HepG2 (cell line): ENCODE results near the gene APOC1. TPM values are rescaled to one million over a fixed set of nuclear protein-coding genes. Genes with fewer than 3 reads are reported as not detected.
A peak's percentile ranks its signal among the peaks of the same experiment; 100 is the strongest.

Experiments
- ATF4 ChIP-seq, 2 experiments: fragments of 450-650 bp in 1 of 2; sonication (generic) in 1 of 2; formaldehyde crosslinking; IDR thresholded peaks; 2 replicates each; pipeline versions ENCODE4 v1.5.0 to v1.8.0; 2020 to 2022; ENCODE audit warnings: mild to moderate bottlenecking in 1 of 2, missing genetic modification reagents in 1 of 2
- CC2D1A ChIP-seq: sonication (generic); formaldehyde crosslinking; IDR thresholded peaks from 2 replicates; pipeline ENCODE4 v1.8.1; 2023; ENCODE audit warnings: mild to moderate bottlenecking, missing genetic modification reagents
- CEBPG ChIP-seq: IDR thresholded peaks from 2 replicates; pipeline ENCODE4 v1.6.1; 2016
- FOXK1 ChIP-seq: sonication (generic); formaldehyde crosslinking; IDR thresholded peaks from 2 replicates; pipeline ENCODE4 v1.4.0; 2020; ENCODE audit warnings: low read depth, missing genetic modification reagents, borderline replicate concordance
- FOXP1 ChIP-seq, 2 experiments: fragments of 450-650 bp in 1 of 2; IDR thresholded peaks; 2 replicates each; pipeline ENCODE4 v1.6.1; 2017 to 2018; ENCODE audit warnings: antibody characterized with exemption in 1 of 2
- KMT2A ChIP-seq: sonication (generic); formaldehyde crosslinking; IDR thresholded peaks from 2 replicates; pipeline ENCODE4 v1.4.0; 2020; ENCODE audit warnings: missing genetic modification reagents
- MED1 ChIP-seq: sonication (generic); formaldehyde crosslinking; IDR thresholded peaks from 2 replicates; pipeline ENCODE4 v1.4.0; 2020; ENCODE audit warnings: missing genetic modification reagents
- NCOA5 ChIP-seq: sonication (generic); formaldehyde crosslinking; IDR thresholded peaks from 2 replicates; pipeline ENCODE4 v1.4.0; 2020; ENCODE audit warnings: missing genetic modification reagents
- NFKBIZ ChIP-seq: IDR thresholded peaks from 2 replicates; pipeline ENCODE4 v1.6.1; 2018; ENCODE audit warnings: missing genetic modification reagents, missing compliant biosample characterization
- SP1 ChIP-seq, 2 experiments: fragments of 450-650 bp in 1 of 2; sonication (generic) in 1 of 2; formaldehyde crosslinking in 1 of 2; IDR thresholded peaks; 2 replicates each; pipeline versions ENCODE4 v1.4.0 to v1.6.1; 2016 to 2020; ENCODE audit warnings: missing genetic modification reagents in 1 of 2
- TEAD3 ChIP-seq: optimal IDR thresholded peaks from 2 replicates; pipeline ENCODE3; 2016; ENCODE audit warnings: borderline replicate concordance
- ZBTB7A ChIP-seq: sonication (generic); formaldehyde crosslinking; IDR thresholded peaks from 2 replicates; pipeline ENCODE4 v1.8.0; 2022; ENCODE audit warnings: mild to moderate bottlenecking, missing genetic modification reagents
- ZKSCAN1 ChIP-seq: fragments of 150-350 bp; IDR thresholded peaks from 2 replicates; pipeline ENCODE4 v1.6.1; 2014; ENCODE audit warnings: low read length
- ZKSCAN8 ChIP-seq: IDR thresholded peaks from 2 replicates; pipeline ENCODE4 v1.6.1; 2016; ENCODE audit warnings: borderline replicate concordance, missing genetic modification reagents, missing compliant biosample characterization
- ZNF276 ChIP-seq: sonication (generic); formaldehyde crosslinking; IDR thresholded peaks from 2 replicates; pipeline ENCODE4 v1.4.0; 2020; ENCODE audit warnings: mild to moderate bottlenecking, low read depth, missing genetic modification reagents
- ZNF3 ChIP-seq: IDR thresholded peaks from 2 replicates; pipeline ENCODE4 v1.7.0; 2017; ENCODE audit warnings: inconsistent platforms
- ZNF850 ChIP-seq: sonication (generic); formaldehyde crosslinking; conservative IDR thresholded peaks from 2 replicates; pipeline ENCODE4 v1.9.0; 2021; ENCODE audit warnings: mild to moderate bottlenecking, missing genetic modification reagents
- ZNF878 ChIP-seq: sonication (generic); formaldehyde crosslinking; IDR thresholded peaks from 2 replicates; pipeline ENCODE4 v1.8.1; 2023; ENCODE audit warnings: mild to moderate bottlenecking, missing genetic modification reagents, moderate library complexity
- polyA plus RNA-seq, 8 experiments: library from polyadenylated mRNA; depleted of rRNA in 3 of 8; stranded (reverse) in 7 of 8; unstranded in 1 of 8; fragments of >200 nt; fragmentation: Illumina TruSeq in 4 of 8; extraction: Trizol in 4 of 8; gene quantifications; 2 replicates each; pipeline versions ENCODE4 v1.2.1 to v1.2.3, GENCODE V29; 2011 to 2016; ENCODE audit warnings: low read depth in 4 of 8, missing spikeins in 1 of 8, mixed read lengths in 1 of 8; ENCODE audit not compliant: insufficient read depth in 1 of 8
- total RNA-seq, 5 experiments: library from RNA; depleted of rRNA; stranded (reverse); fragments of >200 nt; fragmentation: Illumina TruSeq; extraction: Trizol; gene quantifications; 2 replicates each; pipeline ENCODE4 v1.2.3, GENCODE V29; 2016; ENCODE audit warnings: low read depth in 1 of 5
- TF ChIP-seq, protein P1 (sequence below): sonication (generic); formaldehyde crosslinking; IDR thresholded peaks from 2 replicates; pipeline ENCODE4 v1.4.0; 2020; ENCODE audit warnings: missing genetic modification reagents
- TF ChIP-seq, protein P2 (sequence below): sonication (generic); formaldehyde crosslinking; IDR thresholded peaks from 2 replicates; pipeline ENCODE4 v1.4.0; 2020; ENCODE audit warnings: missing genetic modification reagents, mild to moderate bottlenecking, borderline replicate concordance

APOC1 gene
- total and polyA plus RNA-seq, 2 of the 13 experiments (the other 11 are each of a cell fraction or from before 2014, with no cell fraction given), result 600 to 1,235 TPM

DNA sequence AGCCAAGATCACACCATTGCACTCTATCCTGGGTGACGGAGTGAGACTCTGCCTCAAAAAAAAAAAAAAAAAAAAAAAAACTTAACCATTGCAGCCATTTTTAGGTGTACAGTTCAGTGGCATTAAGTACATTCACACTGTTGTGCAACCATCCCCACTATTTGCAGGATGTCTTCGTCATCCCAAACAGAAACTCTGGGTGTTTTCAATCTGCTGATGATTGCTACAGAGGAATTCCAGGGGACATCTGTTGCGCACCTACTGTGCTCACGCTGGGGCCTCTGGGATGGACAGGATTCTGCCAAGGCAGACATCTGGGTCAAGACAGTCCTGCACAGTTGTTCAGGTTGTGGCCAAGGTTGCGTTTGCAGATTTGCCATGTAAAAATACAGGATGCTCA is 25.3 kb downstream of the APOC1 start (continued):
- TF ChIP-seq, protein P1, sequence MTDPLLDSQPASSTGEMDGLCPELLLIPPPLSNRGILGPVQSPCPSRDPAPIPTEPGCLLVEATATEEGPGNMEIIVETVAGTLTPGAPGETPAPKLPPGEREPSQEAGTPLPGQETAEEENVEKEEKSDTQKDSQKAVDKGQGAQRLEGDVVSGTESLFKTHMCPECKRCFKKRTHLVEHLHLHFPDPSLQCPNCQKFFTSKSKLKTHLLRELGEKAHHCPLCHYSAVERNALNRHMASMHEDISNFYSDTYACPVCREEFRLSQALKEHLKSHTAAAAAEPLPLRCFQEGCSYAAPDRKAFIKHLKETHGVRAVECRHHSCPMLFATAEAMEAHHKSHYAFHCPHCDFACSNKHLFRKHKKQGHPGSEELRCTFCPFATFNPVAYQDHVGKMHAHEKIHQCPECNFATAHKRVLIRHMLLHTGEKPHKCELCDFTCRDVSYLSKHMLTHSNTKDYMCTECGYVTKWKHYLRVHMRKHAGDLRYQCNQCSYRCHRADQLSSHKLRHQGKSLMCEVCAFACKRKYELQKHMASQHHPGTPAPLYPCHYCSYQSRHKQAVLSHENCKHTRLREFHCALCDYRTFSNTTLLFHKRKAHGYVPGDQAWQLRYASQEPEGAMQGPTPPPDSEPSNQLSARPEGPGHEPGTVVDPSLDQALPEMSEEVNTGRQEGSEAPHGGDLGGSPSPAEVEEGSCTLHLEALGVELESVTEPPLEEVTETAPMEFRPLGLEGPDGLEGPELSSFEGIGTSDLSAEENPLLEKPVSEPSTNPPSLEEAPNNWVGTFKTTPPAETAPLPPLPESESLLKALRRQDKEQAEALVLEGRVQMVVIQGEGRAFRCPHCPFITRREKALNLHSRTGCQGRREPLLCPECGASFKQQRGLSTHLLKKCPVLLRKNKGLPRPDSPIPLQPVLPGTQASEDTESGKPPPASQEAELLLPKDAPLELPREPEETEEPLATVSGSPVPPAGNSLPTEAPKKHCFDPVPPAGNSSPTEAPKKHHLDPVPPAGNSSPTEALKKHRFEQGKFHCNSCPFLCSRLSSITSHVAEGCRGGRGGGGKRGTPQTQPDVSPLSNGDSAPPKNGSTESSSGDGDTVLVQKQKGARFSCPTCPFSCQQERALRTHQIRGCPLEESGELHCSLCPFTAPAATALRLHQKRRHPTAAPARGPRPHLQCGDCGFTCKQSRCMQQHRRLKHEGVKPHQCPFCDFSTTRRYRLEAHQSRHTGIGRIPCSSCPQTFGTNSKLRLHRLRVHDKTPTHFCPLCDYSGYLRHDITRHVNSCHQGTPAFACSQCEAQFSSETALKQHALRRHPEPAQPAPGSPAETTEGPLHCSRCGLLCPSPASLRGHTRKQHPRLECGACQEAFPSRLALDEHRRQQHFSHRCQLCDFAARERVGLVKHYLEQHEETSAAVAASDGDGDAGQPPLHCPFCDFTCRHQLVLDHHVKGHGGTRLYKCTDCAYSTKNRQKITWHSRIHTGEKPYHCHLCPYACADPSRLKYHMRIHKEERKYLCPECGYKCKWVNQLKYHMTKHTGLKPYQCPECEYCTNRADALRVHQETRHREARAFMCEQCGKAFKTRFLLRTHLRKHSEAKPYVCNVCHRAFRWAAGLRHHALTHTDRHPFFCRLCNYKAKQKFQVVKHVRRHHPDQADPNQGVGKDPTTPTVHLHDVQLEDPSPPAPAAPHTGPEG, result no peak
- peak; percentile 73; the same call in 1 of the 2 replicates for TF ChIP-seq MED1
- TF ChIP-seq KMT2A (CRISPR knock-in tag), result no peak
- peak; percentile 95 for TF ChIP-seq CEBPG (CRISPR knock-in tag)
- peak; percentile 83 for TF ChIP-seq TEAD3
- no peak for TF ChIP-seq ZNF850 (CRISPR knock-in tag)
- no peak for TF ChIP-seq ZNF3
- TF ChIP-seq ZBTB7A (CRISPR knock-in tag), result no peak
- TF ChIP-seq ZKSCAN8 (CRISPR knock-in tag), result no peak
- no peak for TF ChIP-seq CC2D1A
- TF ChIP-seq ATF4 (CRISPR knock-in tag; IDR thresholded peaks at IDR 0.05), result peak in 1 of 2 experiments; percentile 88; a peak in 2 of 4 replicates
- TF ChIP-seq ZNF878, result no peak
- TF ChIP-seq ZKSCAN1, result peak; percentile 98
- TF ChIP-seq SP1 (IDR thresholded peaks at IDR 0.05), result no peak
- no peak for TF ChIP-seq SP1 (CRISPR knock-in tag; IDR thresholded peaks at IDR 0.05)
- TF ChIP-seq FOXP1 (IDR thresholded peaks at IDR 0.05), result no peak
- TF ChIP-seq FOXP1 (CRISPR knock-in tag; IDR thresholded peaks at IDR 0.05), result peak; percentile 46; the same call in 1 of the 2 replicates
- TF ChIP-seq FOXK1 (CRISPR knock-in tag), result peak; percentile 77; the same call in 1 of the 2 replicates
- TF ChIP-seq, protein P2, sequence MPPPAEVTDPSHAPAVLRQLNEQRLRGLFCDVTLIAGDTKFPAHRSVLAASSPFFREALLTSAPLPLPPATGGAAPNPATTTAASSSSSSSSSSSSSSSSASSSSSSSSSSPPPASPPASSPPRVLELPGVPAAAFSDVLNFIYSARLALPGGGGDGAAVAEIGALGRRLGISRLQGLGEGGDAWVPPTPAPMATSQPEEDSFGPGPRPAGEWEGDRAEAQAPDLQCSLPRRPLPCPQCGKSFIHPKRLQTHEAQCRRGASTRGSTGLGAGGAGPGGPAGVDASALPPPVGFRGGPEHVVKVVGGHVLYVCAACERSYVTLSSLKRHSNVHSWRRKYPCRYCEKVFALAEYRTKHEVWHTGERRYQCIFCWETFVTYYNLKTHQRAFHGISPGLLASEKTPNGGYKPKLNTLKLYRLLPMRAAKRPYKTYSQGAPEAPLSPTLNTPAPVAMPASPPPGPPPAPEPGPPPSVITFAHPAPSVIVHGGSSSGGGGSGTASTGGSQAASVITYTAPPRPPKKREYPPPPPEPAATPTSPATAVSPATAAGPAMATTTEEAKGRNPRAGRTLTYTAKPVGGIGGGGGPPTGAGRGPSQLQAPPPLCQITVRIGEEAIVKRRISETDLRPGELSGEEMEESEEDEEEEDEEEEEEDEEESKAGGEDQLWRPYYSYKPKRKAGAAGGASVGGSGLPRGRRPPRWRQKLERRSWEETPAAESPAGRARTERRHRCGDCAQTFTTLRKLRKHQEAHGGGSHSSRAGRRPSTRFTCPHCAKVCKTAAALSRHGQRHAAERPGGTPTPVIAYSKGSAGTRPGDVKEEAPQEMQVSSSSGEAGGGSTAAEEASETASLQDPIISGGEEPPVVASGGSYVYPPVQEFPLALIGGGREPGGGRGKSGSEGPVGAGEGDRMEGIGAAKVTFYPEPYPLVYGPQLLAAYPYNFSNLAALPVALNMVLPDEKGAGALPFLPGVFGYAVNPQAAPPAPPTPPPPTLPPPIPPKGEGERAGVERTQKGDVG (CRISPR knock-in tag), result no peak
- no peak for TF ChIP-seq NCOA5 (CRISPR knock-in tag)
- TF ChIP-seq NFKBIZ, result 0 out of 2 replicates have a peak, but pooled peaks have one; percentile 24
- no peak for TF ChIP-seq ZNF276 (CRISPR knock-in tag)
